A549 (cell line): ENCODE measurements around the gene FAM107B. TPM values are rescaled to one million over a fixed set of nuclear protein-coding genes. Genes with fewer than 3 reads are reported as not detected.

Experiments
- ATAC-seq, 2 experiments: fragments of 200-7000 bp in 1 of 2; fragments of >200 bp in 1 of 2; cut with Nextera tagmentation in 1 of 2; cut with Tn5 transposase in 1 of 2; 3 replicates each; pipeline versions ENCODE4 v1.8.0 to v1.9.1; 2018 to 2020; ENCODE audit warnings: mild to moderate bottlenecking in 1 of 2, moderate library complexity in 1 of 2
- CTCF ChIA-PET: fragments of 300-600 bp; sonication (Branson Sonifier 250); formaldehyde crosslinking; extraction: SDS; loops from one replicate; lab custom pipeline; 2021; ENCODE audit warnings: antibody characterized with exemption, inconsistent platforms; lab: Yijun Ruan, JAX
- POLR2A ChIA-PET: fragments of 350-600 bp; formaldehyde crosslinking; extraction: SDS; loops from one replicate; lab custom pipeline; 2021; ENCODE audit warnings: antibody characterized with exemption, inconsistent platforms; lab: Yijun Ruan, JAX
- DNase-seq, 2 experiments: peaks; one replicate each; pipeline versions ENCODE4 v3.0.0 to v3.0.0-alpha.2; 2011 to 2016; ENCODE audit warnings: low read depth in 1 of 2, low spot score in 1 of 2
- FAIRE-seq: peaks from 2 replicates; lab custom pipeline; 2011; peaks lifted over from hg19 to GRCh38; lab: Jason Lieb, UNC
- H3K27ac ChIP-seq, 2 experiments: fragments of >200 bp; sonication (Bioruptor Twin); formaldehyde crosslinking; 3 replicates each; pipeline ENCODE4 v1.5.1; 2016 to 2017
- H3K4me1 ChIP-seq: fragments of >200 bp; sonication (Bioruptor Twin); formaldehyde crosslinking; 3 replicates; pipeline ENCODE4 v1.6.1; 2016
- H3K4me2 ChIP-seq: fragments of >200 bp; sonication (Bioruptor Twin); formaldehyde crosslinking; 3 replicates; pipeline ENCODE4 v1.6.1; 2016
- H3K4me3 ChIP-seq: fragments of >200 bp; sonication (Bioruptor Twin); formaldehyde crosslinking; 3 replicates; pipeline ENCODE4 v1.5.1; 2016
- H3K9me3 ChIP-seq: fragments of >200 bp; sonication (Bioruptor Twin); formaldehyde crosslinking; 3 replicates; pipeline ENCODE4 v1.6.1; 2016
- BCL3 ChIP-seq: fragments of >200 bp; sonication (Bioruptor Twin); formaldehyde crosslinking; IDR thresholded peaks from 3 replicates; pipeline ENCODE4 v1.6.1; 2016
- CBX8 ChIP-seq: fragments of 200-600 bp; sonication (generic); IDR thresholded peaks from 2 replicates; pipeline ENCODE4 v1.6.1; 2016
- CHD4 ChIP-seq: fragments of 200-600 bp; sonication (generic); IDR thresholded peaks from 2 replicates; pipeline ENCODE4 v1.6.1; 2016; ENCODE audit warnings: antibody characterized with exemption, mild to moderate bottlenecking, borderline replicate concordance
- CTCF ChIP-seq: fragments of >200 bp; sonication (Bioruptor Twin); formaldehyde crosslinking; IDR thresholded peaks from 3 replicates; pipeline ENCODE4 v1.5.1; 2016
- EHF ChIP-seq: fragments of 250-450 bp; sonication (Bioruptor Pico); IDR thresholded peaks from 2 replicates; pipeline ENCODE4 v1.5.0; 2020; ENCODE audit warnings: mild to moderate bottlenecking
- ELK1 ChIP-seq: fragments of 150-350 bp; IDR thresholded peaks from 2 replicates; pipeline ENCODE4 v1.6.1; 2014; ENCODE audit warnings: low read depth, mild to moderate bottlenecking, low read length
- GATA3 ChIP-seq: IDR thresholded peaks from 2 replicates; pipeline ENCODE4 v1.6.1; 2012; ENCODE audit warnings: borderline replicate concordance
- HOXB13 ChIP-seq: fragments of 250-450 bp; sonication (Bioruptor Pico); IDR thresholded peaks from 2 replicates; pipeline ENCODE4 v1.5.0; 2020; ENCODE audit warnings: low read depth, mild to moderate bottlenecking, moderate library complexity
- HOXB5 ChIP-seq: fragments of 250-450 bp; sonication (Bioruptor Pico); IDR thresholded peaks from 2 replicates; pipeline ENCODE4 v1.5.0; 2020; ENCODE audit warnings: mild to moderate bottlenecking, moderate library complexity
- JUN ChIP-seq, 2 experiments: fragments of >200 bp; sonication (Bioruptor Twin); formaldehyde crosslinking; IDR thresholded peaks; 2 replicates in 1 of 2; 3 replicates in 1 of 2; pipeline ENCODE4 v1.6.1; 2016 to 2017
- KDM1A ChIP-seq: fragments of 200-600 bp; sonication (generic); IDR thresholded peaks from 2 replicates; pipeline ENCODE4 v1.6.1; 2016; ENCODE audit warnings: low read depth, mild to moderate bottlenecking
- MYC ChIP-seq: IDR thresholded peaks from 2 replicates; pipeline ENCODE4 v1.6.1; 2012; ENCODE audit warnings: mild to moderate bottlenecking, inconsistent platforms, low read length, improper control_type of control experiment, borderline replicate concordance
- NFE2L2 ChIP-seq: fragments of 150-350 bp; conservative IDR thresholded peaks from 2 replicates; pipeline ENCODE4 v1.6.1; 2014; ENCODE audit warnings: low read length
- NR3C1 ChIP-seq: fragments of >200 bp; sonication (Bioruptor Twin); formaldehyde crosslinking; IDR thresholded peaks from 3 replicates; pipeline ENCODE4 v1.6.1; 2017
- PHF8 ChIP-seq: fragments of 200-600 bp; sonication (generic); IDR thresholded peaks from 2 replicates; pipeline ENCODE4 v1.6.1; 2016; ENCODE audit warnings: low read depth, mild to moderate bottlenecking, antibody characterized with exemption, moderate library complexity, borderline replicate concordance
- POLR2A ChIP-seq: IDR thresholded peaks from 2 replicates; pipeline ENCODE4 v1.6.1; 2012; ENCODE audit warnings: mild to moderate bottlenecking, low read length
- RAD21 ChIP-seq, 2 experiments: fragments of >200 bp in 1 of 2; sonication (Bioruptor Twin) in 1 of 2; formaldehyde crosslinking in 1 of 2; IDR thresholded peaks in 1 of 2; conservative IDR thresholded peaks in 1 of 2; 2 replicates in 1 of 2; 3 replicates in 1 of 2; pipeline ENCODE4 v1.6.1; 2012 to 2018; ENCODE audit warnings: inconsistent platforms in 1 of 2
- RARB ChIP-seq: fragments of 250-450 bp; sonication (Bioruptor Pico); IDR thresholded peaks from 2 replicates; pipeline ENCODE4 v1.8.0; 2021; ENCODE audit warnings: mild to moderate bottlenecking, moderate library complexity
- RNF2 ChIP-seq: fragments of 200-600 bp; sonication (generic); IDR thresholded peaks from 2 replicates; pipeline ENCODE4 v1.6.1; 2016; ENCODE audit warnings: low read depth, mild to moderate bottlenecking, antibody characterized with exemption, moderate library complexity, borderline replicate concordance
- SMC3 ChIP-seq: fragments of >200 bp; sonication (Bioruptor Twin); formaldehyde crosslinking; IDR thresholded peaks from 3 replicates; pipeline ENCODE4 v1.6.1; 2018; ENCODE audit warnings: inconsistent platforms
- ZFP36 ChIP-seq: fragments of 450-650 bp; IDR thresholded peaks from 2 replicates; pipeline ENCODE4 v1.6.1; 2014; ENCODE audit warnings: borderline replicate concordance; ENCODE audit not compliant: partially characterized antibody
- ZNF302 ChIP-seq: fragments of 250-450 bp; sonication (Bioruptor Pico); IDR thresholded peaks from 2 replicates; pipeline ENCODE4 v1.9.0; 2021; ENCODE audit warnings: inconsistent platforms, mild to moderate bottlenecking, moderate library complexity
- ZSCAN20 ChIP-seq: fragments of 250-450 bp; sonication (Bioruptor Pico); IDR thresholded peaks from 2 replicates; pipeline ENCODE4 v1.8.0; 2022; ENCODE audit warnings: mild to moderate bottlenecking, moderate library complexity
- WGBS: methylation state at CpG from one replicate; pipeline ENCODE4 v1.1.6; 2017; ENCODE audit errors: missing lambda C conversion rate; 5-methylcytosine and 5-hydroxymethylcytosine counted together
- polyA plus RNA-seq, 4 experiments: library from polyadenylated mRNA; depleted of rRNA in 3 of 4; stranded (reverse); fragments of >200 nt; fragmentation: RNase III in 1 of 4; extraction: RNeasy Plus Mini Kit Qiagen cat#74134 plus additional on column Dnase treatment in 1 of 4; gene quantifications; 2 replicates in 3 of 4; 3 replicates in 1 of 4; pipeline ENCODE4 v1.2.3, GENCODE V29; 2011 to 2017
- TF ChIP-seq, protein P1 (sequence below): IDR thresholded peaks from 2 replicates; pipeline ENCODE4 v1.6.1; 2012
- TF ChIP-seq, protein P2 (sequence below): IDR thresholded peaks from 2 replicates; pipeline ENCODE4 v1.6.1; 2012; ENCODE audit warnings: low read depth, borderline replicate concordance

The FAM107B gene
- polyA plus RNA-seq, 2 of the 4 experiments (the other 2 are of a cell fraction): 99.9 to 173 TPM

DNA sequence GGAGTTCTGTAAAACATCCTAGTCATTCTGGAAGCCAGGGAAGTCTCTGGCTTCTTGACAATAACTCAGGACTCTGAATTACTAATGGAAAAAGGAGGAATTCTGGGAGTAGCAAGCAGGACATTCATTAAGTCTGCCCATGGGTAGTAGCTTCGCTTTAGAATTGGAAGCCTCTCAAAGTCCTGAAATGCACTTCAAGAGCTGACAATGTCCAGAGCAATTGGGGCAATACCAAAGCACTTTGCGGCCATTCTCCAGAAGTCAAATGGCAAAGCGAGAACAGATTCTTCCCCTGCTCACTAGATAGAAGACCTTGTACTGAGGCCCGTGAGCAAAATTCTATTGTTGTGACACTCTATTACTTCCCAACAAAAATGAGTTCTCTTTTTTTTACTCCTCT is 293.7 kb downstream of the FAM107B start:
- ATAC-seq: no peak
- WGBS: 80% methylated on average over 4 of the region's 4 CpGs
- no peak for DNase-seq

DNA sequence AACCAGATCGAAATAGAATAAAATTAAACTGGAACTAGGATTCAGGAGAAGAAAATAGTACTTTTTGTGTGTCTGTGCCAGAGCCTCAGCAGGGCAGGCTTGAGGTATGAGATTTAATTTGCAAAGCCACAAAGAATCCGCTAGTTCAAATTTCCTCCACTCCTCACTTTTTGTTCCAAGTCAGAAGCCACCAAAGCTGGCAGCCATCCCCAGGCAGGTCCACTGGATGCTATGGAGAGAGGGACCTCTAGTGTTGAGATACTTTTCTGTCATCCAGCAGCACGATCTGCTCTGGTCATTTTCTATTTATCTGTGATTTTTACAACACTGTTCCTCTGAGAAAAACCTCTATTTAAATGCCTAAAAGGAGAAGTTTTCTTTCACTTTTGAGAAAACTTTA is 296.1 kb downstream of the FAM107B start:
- peak; percentile 68 to 83; a peak in 4 of 6 replicates for ATAC-seq
- H3K9me3 ChIP-seq: no peaks in the 10 kb centered on the region
- ChIA-PET CTCF (interaction anchor here (0.5 to 2.3 kb wide), 10 partner anchors 9 to 690 kb away, joined by 3 to 13 read pairs (median 3); no protein-coding TSS in a partner anchor), POLR2A (no interaction called here)
- H3K27ac ChIP-seq: no peak overlapping the region
- no peak for FAIRE-seq
- H3K4me2 ChIP-seq: no peak overlapping the region
- 26% methylated on average over 3 of the region's 3 CpGs for WGBS
- peak; percentile 48 for TF ChIP-seq CTCF
- TF ChIP-seq SMC3: peak; percentile 41
- peak; percentile 65 to 66 for TF ChIP-seq RAD21 (conservative IDR thresholded peaks at IDR 0.05 in 1 of 2, IDR thresholded peaks at IDR 0.05 in 1 of 2)
- TF ChIP-seq EHF (CRISPR knock-in tag): no peak
- H3K4me1 ChIP-seq: no peaks in the 10 kb centered on the region; the same call in 2 of the 3 replicates
- no peak overlapping the region for H3K4me3 ChIP-seq
- DNase-seq: peak; percentile 28 to 49

More for the DNA sequence above, 293.7 kb downstream of the FAM107B start:
- H3K4me1 ChIP-seq: no peaks in the 10 kb centered on the region; the same call in 2 of the 3 replicates
- H3K9me3 ChIP-seq: 0 out of 3 replicates have a peak, but pooled peaks cover 3% of the 10 kb centered on the region
- ChIA-PET CTCF (interaction anchor here (0.8 to 1.2 kb wide), 3 partner anchors 13 to 26 kb away, joined by 3 to 6 read pairs (median 4); no protein-coding TSS in a partner anchor), POLR2A (no interaction called here)
- no peak overlapping the region for H3K4me2 ChIP-seq
- no peak overlapping the region for H3K27ac ChIP-seq
- no peak for FAIRE-seq
- no peak overlapping the region for H3K4me3 ChIP-seq
- no peak for TF ChIP-seq JUN (IDR thresholded peaks at IDR 0.05)
- TF ChIP-seq GATA3: no peak

- FAIRE-seq: no peak
- no peaks in the 10 kb centered on the region for H3K9me3 ChIP-seq
- no peaks in the 10 kb centered on the region; the same call in 2 of the 3 replicates for H3K4me1 ChIP-seq
- ChIA-PET CTCF (interaction anchor here (0.5 to 2.3 kb wide), 11 partner anchors 9 to 689 kb away, joined by 3 to 13 read pairs (median 3); no protein-coding TSS in a partner anchor), POLR2A (no interaction called here)
- no peak overlapping the region for H3K4me2 ChIP-seq
- TF ChIP-seq, protein P1, sequence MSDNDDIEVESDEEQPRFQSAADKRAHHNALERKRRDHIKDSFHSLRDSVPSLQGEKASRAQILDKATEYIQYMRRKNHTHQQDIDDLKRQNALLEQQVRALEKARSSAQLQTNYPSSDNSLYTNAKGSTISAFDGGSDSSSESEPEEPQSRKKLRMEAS: no peak
- TF ChIP-seq, protein P2, sequence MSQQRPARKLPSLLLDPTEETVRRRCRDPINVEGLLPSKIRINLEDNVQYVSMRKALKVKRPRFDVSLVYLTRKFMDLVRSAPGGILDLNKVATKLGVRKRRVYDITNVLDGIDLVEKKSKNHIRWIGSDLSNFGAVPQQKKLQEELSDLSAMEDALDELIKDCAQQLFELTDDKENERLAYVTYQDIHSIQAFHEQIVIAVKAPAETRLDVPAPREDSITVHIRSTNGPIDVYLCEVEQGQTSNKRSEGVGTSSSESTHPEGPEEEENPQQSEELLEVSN: no peak
- no peak for TF ChIP-seq ZNF302 (CRISPR knock-in tag)
- TF ChIP-seq POLR2A: no peak
- TF ChIP-seq HOXB13: no peak
- no peak for TF ChIP-seq RARB (CRISPR knock-in tag)
- no peak for TF ChIP-seq ZFP36
- no peak for TF ChIP-seq MYC
- TF ChIP-seq KDM1A: no peak
- no peak for TF ChIP-seq JUN (IDR thresholded peaks at IDR 0.05)
- DNase-seq: no peak
- no peak for ATAC-seq
- no peak overlapping the region for H3K4me3 ChIP-seq
- no peak overlapping the region for H3K27ac ChIP-seq
- WGBS: 73% methylated on average over 7 of the region's 7 CpGs
These were observed 296.5 kb downstream of the FAM107B start for GRCh38 chr10:14478201-14478600.

- FAIRE-seq (no peak), DNase-seq (no peak), ATAC-seq (no peak)
- ChIA-PET POLR2A (no interaction called here), CTCF (interaction anchor here (1.1 to 2.3 kb wide), 6 partner anchors 10 to 280 kb away, joined by 3 to 6 read pairs (median 5); no protein-coding TSS in a partner anchor)
- Histone ChIP-seq H3K4me1 (no peaks in the 10 kb centered on the region; the same call in 2 of the 3 replicates), H3K27ac (no peak overlapping the region), H3K4me3 (no peak overlapping the region), H3K9me3 (no peaks in the 10 kb centered on the region), H3K4me2 (no peak overlapping the region)
- 50% methylated on average over 4 of the region's 4 CpGs for WGBS
- TF ChIP-seq CBX8 (no peak), ELK1 (no peak), HOXB5 (CRISPR knock-in tag) (no peak), NFE2L2 (no peak), NR3C1 (no peak), BCL3 (no peak), CTCF (no peak), CHD4 (no peak), PHF8 (no peak), ZSCAN20 (no peak), RNF2 (no peak)
These were observed 297.3 kb downstream of the FAM107B start for GRCh38 chr10:14477408-14477710.
